HCT116 (cell line): Measurements from ENCODE around the gene KNL1. TPM values are rescaled to one million over a fixed set of nuclear protein-coding genes. Genes with fewer than 3 reads are reported as not detected.

Experiments used
- ATAC-seq: fragments of 200-7000 bp; cut with Tn5 transposase; 2 replicates; pipeline ENCODE4 v1.9.1; 2020; ENCODE audit warnings: mild to moderate bottlenecking, moderate library complexity
- BruUV-seq: library from RNA; stranded (reverse); fragments of 400-500 nt; replicated peaks from 2 replicates; lab custom pipeline; 2021; lab: Mats Ljungman, UMichigan
- CTCF ChIA-PET: fragments of 300-600 bp; sonication (Branson Sonifier 250); formaldehyde crosslinking; loops from one replicate; lab custom pipeline; 2021; ENCODE audit warnings: antibody characterized with exemption; lab: Charles Lee
- POLR2A ChIA-PET: fragments of 300-600, 350-600 bp; sonication (Branson Sonifier 250); formaldehyde crosslinking; loops from one replicate; lab custom pipeline; 2021; ENCODE audit warnings: antibody characterized with exemption; lab: Charles Lee
- RAD21 ChIA-PET, 2 experiments: fragments of 300-600 bp; sonication (Branson Sonifier 250); formaldehyde crosslinking; loops; one replicate each; lab custom pipeline; 2023; ENCODE audit warnings: low total read pairs in 2 of 2; ENCODE audit not compliant: uncharacterized antibody in 2 of 2, unreplicated experiment in 2 of 2, low non-redundant PET in 1 of 2; lab: Charles Lee
- DNase-seq: peaks from one replicate; pipeline ENCODE4 v3.0.0-alpha.2; 2010; ENCODE audit warnings: low read depth, low spot score
- H2AFZ ChIP-seq: fragments of 200-600 bp; shearing (Covaris generic), sonication (generic); 2 replicates; pipeline ENCODE4 v1.6.1; 2017; ENCODE audit warnings: low read depth, mixed run types, mixed read lengths, antibody characterized with exemption, low read length; ENCODE audit not compliant: poor library complexity, severe bottlenecking
- H3K27ac ChIP-seq: 2 replicates; pipeline ENCODE4 v1.5.1; 2012; ENCODE audit warnings: low read depth, low read length
- H3K27me3 ChIP-seq: fragments of 200-600 bp; sonication (generic); 2 replicates; pipeline ENCODE4 v1.6.1; 2016; ENCODE audit warnings: mixed run types, low read length, mixed read lengths; ENCODE audit not compliant: insufficient read depth
- H3K36me3 ChIP-seq, 2 experiments: fragments of 200-500 bp in 1 of 2; fragments of 200-600 bp in 1 of 2; sonication (Bioruptor generic) in 1 of 2; sonication (generic) in 1 of 2; 2 replicates each; pipeline versions ENCODE4 v1.5.1 to v1.6.1; 2014 to 2016; ENCODE audit warnings: low read length in 2 of 2, inconsistent platforms in 1 of 2, mixed read lengths in 1 of 2, mixed run types in 1 of 2; ENCODE audit not compliant: insufficient read depth in 2 of 2, control insufficient read depth in 1 of 2
- H3K4me1 ChIP-seq, 2 experiments: fragments of 200-600 bp in 1 of 2; sonication (generic) in 1 of 2; 2 replicates each; pipeline versions ENCODE4 v1.5.1 to v1.6.1; 2012 to 2017; ENCODE audit warnings: low read length in 2 of 2, inconsistent platforms in 1 of 2, mild to moderate bottlenecking in 1 of 2, mixed read lengths in 1 of 2, mixed run types in 1 of 2, moderate library complexity in 1 of 2; ENCODE audit not compliant: insufficient read depth in 2 of 2, control insufficient read depth in 1 of 2
- H3K4me2 ChIP-seq: fragments of 200-600 bp; sonication (generic); 2 replicates; pipeline ENCODE4 v1.6.1; 2017; ENCODE audit warnings: mixed run types, low read length, mixed read lengths
- H3K4me3 ChIP-seq, 2 experiments: fragments of 200-600 bp in 1 of 2; sonication (generic) in 1 of 2; replicated peaks in 1 of 2; 2 replicates each; pipeline ENCODE4 v1.5.1; 2011 to 2016; ENCODE audit warnings: low read length in 2 of 2, control low read depth in 1 of 2, low read depth in 1 of 2, mild to moderate bottlenecking in 1 of 2, mixed read lengths in 1 of 2, mixed run types in 1 of 2
- H3K79me2 ChIP-seq: fragments of 200-600 bp; sonication (generic); 2 replicates; pipeline ENCODE4 v1.6.1; 2017; ENCODE audit warnings: mild to moderate bottlenecking, mixed run types, low read length, moderate library complexity, mixed read lengths; ENCODE audit not compliant: insufficient read depth
- H3K9ac ChIP-seq: fragments of 200-600 bp; sonication (generic); 2 replicates; pipeline ENCODE4 v1.6.1; 2016; ENCODE audit warnings: low read length, mixed read lengths
- H3K9me2 ChIP-seq: fragments of 200-600 bp; sonication (generic), shearing (Covaris generic); 2 replicates; pipeline ENCODE4 v1.6.1; 2017; ENCODE audit warnings: mixed run types, mild to moderate bottlenecking, moderate library complexity; ENCODE audit not compliant: insufficient read depth
- H3K9me3 ChIP-seq, 2 experiments: fragments of 200-500 bp in 1 of 2; fragments of 200-600 bp in 1 of 2; sonication (Bioruptor generic) in 1 of 2; sonication (generic) in 1 of 2; 2 replicates each; pipeline ENCODE4 v1.6.1; 2014 to 2017; ENCODE audit warnings: low read length in 2 of 2, mixed read lengths in 2 of 2, inconsistent platforms in 1 of 2, low read depth in 1 of 2, mild to moderate bottlenecking in 1 of 2, mixed run types in 1 of 2, moderate library complexity in 1 of 2; ENCODE audit not compliant: control insufficient read depth in 1 of 2, insufficient read depth in 1 of 2
- H4K20me1 ChIP-seq: fragments of 200-600 bp; sonication (generic), shearing (Covaris generic); 2 replicates; pipeline ENCODE4 v1.6.1; 2017; ENCODE audit warnings: mixed run types, mild to moderate bottlenecking, moderate library complexity; ENCODE audit not compliant: insufficient read depth
- CBX3 ChIP-seq: IDR thresholded peaks from 2 replicates; pipeline ENCODE4 v1.6.1; 2012; ENCODE audit warnings: low read depth
- CEBPB ChIP-seq: IDR thresholded peaks from 2 replicates; pipeline ENCODE4 v1.6.1; 2012; ENCODE audit warnings: low read depth
- EGR1 ChIP-seq: IDR thresholded peaks from 2 replicates; pipeline ENCODE4 v1.6.1; 2012; ENCODE audit warnings: low read depth
- ELF1 ChIP-seq: IDR thresholded peaks from 2 replicates; pipeline ENCODE4 v1.6.1; 2012; ENCODE audit warnings: low read depth, borderline replicate concordance
- EZH2phosphoT487 ChIP-seq: fragments of 200-600 bp; IDR thresholded peaks from 2 replicates; pipeline ENCODE4 v1.6.1; 2018; ENCODE audit warnings: antibody characterized with exemption, borderline replicate concordance
- FOSL1 ChIP-seq: IDR thresholded peaks from 2 replicates; pipeline ENCODE4 v1.6.1; 2012; ENCODE audit warnings: low read depth
- JUND ChIP-seq: IDR thresholded peaks from 2 replicates; pipeline ENCODE4 v1.6.1; 2012
- POLR2A ChIP-seq: IDR thresholded peaks from 2 replicates; pipeline ENCODE4 v1.7.0; 2011; ENCODE audit warnings: borderline replicate concordance; ENCODE audit not compliant: insufficient read depth, insufficient read length; ENCODE audit errors: extremely low read depth
- POLR2AphosphoS5 ChIP-seq: IDR thresholded peaks from 2 replicates; pipeline ENCODE4 v1.6.1; 2011; ENCODE audit warnings: mild to moderate bottlenecking, low read depth, low read length, moderate library complexity
- SIN3A ChIP-seq: IDR thresholded peaks from 2 replicates; pipeline ENCODE4 v1.6.1; 2012; ENCODE audit warnings: low read depth
- SP1 ChIP-seq: IDR thresholded peaks from 2 replicates; pipeline ENCODE4 v1.6.1; 2012; ENCODE audit warnings: low read depth
- TCF7L2 ChIP-seq: IDR thresholded peaks from 2 replicates; pipeline ENCODE4 v1.7.0; 2011; ENCODE audit warnings: borderline replicate concordance, inconsistent platforms; ENCODE audit not compliant: insufficient read depth, insufficient read length; ENCODE audit errors: extremely low read depth
- YY1 ChIP-seq: IDR thresholded peaks from 2 replicates; pipeline ENCODE4 v1.6.1; 2011; ENCODE audit warnings: low read length, low read depth, moderate library complexity, mild to moderate bottlenecking; ENCODE audit not compliant: insufficient replicate concordance; ENCODE audit errors: extremely low read depth
- ZFX ChIP-seq: fragments of 450-650 bp; IDR thresholded peaks from 2 replicates; pipeline ENCODE4 v1.6.1; 2017
- ZNF274 ChIP-seq: fragments of 200-500 bp; sonication (Bioruptor generic); IDR thresholded peaks from 2 replicates; pipeline ENCODE4 v1.6.1; 2014; ENCODE audit warnings: mild to moderate bottlenecking, low read depth, low read length, inconsistent platforms
- intact Hi-C: fragments of 100-400 bp; cut with micrococcal nuclease; formaldehyde crosslinking; loops from 2 replicates; pipeline ENCODE4 v1.10.0; 2022
- total RNA-seq: library from RNA; stranded (reverse); gene quantifications from one replicate; pipeline ENCODE4 v1.2.1, GENCODE V29; 2021; ENCODE audit not compliant: unreplicated experiment
- TF ChIP-seq, protein P1 (sequence below), 3 experiments: fragments of 200-600 bp in 1 of 3; sonication (generic) in 1 of 3; IDR thresholded peaks in 2 of 3; conservative IDR thresholded peaks in 1 of 3; 2 replicates each; pipeline ENCODE4 v1.5.1; 2012 to 2017; ENCODE audit warnings: low read depth in 2 of 3, low read length in 2 of 3, antibody characterized with exemption in 1 of 3, borderline replicate concordance in 1 of 3, control low read depth in 1 of 3, mild to moderate bottlenecking in 1 of 3, mixed read lengths in 1 of 3, mixed run types in 1 of 3, moderate library complexity in 1 of 3; ENCODE audit not compliant: insufficient read depth in 1 of 3
- TF ChIP-seq, protein P2 (sequence below): IDR thresholded peaks from 2 replicates; pipeline ENCODE4 v1.6.1; 2011; ENCODE audit warnings: mild to moderate bottlenecking, low read length, moderate library complexity; ENCODE audit not compliant: insufficient replicate concordance; ENCODE audit errors: extremely low read depth
- TF ChIP-seq, protein P3 (sequence below): IDR thresholded peaks from 2 replicates; pipeline ENCODE4 v1.6.1; 2012
- TF ChIP-seq, protein P4 (sequence below): IDR thresholded peaks from 2 replicates; pipeline ENCODE4 v1.6.1; 2012
- TF ChIP-seq, protein P5 (sequence below): IDR thresholded peaks from 2 replicates; pipeline ENCODE4 v1.6.1; 2012; ENCODE audit warnings: low read depth

The KNL1 gene
- total RNA-seq, 1 experiment from 2014 or later, result 30.6 TPM

DNA sequence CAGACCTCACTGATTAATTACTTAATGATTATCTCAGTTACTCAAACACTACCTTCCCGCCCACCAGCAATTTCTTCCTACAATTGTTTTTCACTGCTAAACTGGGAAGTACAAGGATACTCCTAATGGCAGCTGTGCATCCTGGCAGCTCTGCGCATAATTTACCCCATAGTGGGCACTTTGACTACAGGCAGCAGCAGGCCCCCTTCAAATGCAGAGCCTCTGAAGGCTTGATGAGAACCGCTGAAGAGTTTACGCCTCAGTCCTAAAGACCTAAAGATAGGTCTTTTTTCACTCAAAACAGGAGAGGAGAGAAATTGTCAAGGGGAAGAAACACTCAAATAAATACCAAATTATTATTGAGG, 39.9 kb upstream of the KNL1 start:
- Histone ChIP-seq H3K27ac (no peak overlapping the region), H3K4me3 (no peak overlapping the region), H3K79me2 (no peaks in the 10 kb centered on the region), H3K4me2 (no peak overlapping the region), H3K9me2 (no peaks in the 10 kb centered on the region), H4K20me1 (no peaks in the 10 kb centered on the region), H3K27me3 (no peaks in the 10 kb centered on the region), H3K4me1 (no peaks in the 10 kb centered on the region), H3K36me3 (peaks cover 3 to 10% of the 10 kb centered on the region in 2 experiments; a peak in 3 of 4 replicates), H2AFZ (no peak overlapping the region), H3K9me3 (no peaks in the 10 kb centered on the region), H3K9ac (no peak overlapping the region)
- intact Hi-C loops, result no loop called here
- POLR2A ChIA-PET, result no interaction called here
- BruUV-seq, result no TSS peak
- no peak for ATAC-seq
- CTCF ChIA-PET, result interaction anchor here (1.0 kb wide), 1 partner anchor 35 kb away, joined by 3 read pairs; no protein-coding TSS in a partner anchor
- no peak for DNase-seq
- no peak for TF ChIP-seq TCF7L2
- TF ChIP-seq, protein P1, sequence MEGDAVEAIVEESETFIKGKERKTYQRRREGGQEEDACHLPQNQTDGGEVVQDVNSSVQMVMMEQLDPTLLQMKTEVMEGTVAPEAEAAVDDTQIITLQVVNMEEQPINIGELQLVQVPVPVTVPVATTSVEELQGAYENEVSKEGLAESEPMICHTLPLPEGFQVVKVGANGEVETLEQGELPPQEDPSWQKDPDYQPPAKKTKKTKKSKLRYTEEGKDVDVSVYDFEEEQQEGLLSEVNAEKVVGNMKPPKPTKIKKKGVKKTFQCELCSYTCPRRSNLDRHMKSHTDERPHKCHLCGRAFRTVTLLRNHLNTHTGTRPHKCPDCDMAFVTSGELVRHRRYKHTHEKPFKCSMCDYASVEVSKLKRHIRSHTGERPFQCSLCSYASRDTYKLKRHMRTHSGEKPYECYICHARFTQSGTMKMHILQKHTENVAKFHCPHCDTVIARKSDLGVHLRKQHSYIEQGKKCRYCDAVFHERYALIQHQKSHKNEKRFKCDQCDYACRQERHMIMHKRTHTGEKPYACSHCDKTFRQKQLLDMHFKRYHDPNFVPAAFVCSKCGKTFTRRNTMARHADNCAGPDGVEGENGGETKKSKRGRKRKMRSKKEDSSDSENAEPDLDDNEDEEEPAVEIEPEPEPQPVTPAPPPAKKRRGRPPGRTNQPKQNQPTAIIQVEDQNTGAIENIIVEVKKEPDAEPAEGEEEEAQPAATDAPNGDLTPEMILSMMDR (IDR thresholded peaks at IDR 0.05 in 2 of 3, conservative IDR thresholded peaks at IDR 0.05 in 1 of 3; ENCODE audit: borderline replicate concordance in 1 of 3, insufficient read depth in 1 of 3, low read depth in 2 of 3, low read length in 2 of 3), result no peak
- TF ChIP-seq ZNF274, result no peak
- TF ChIP-seq ZFX, result no peak
- no peak for TF ChIP-seq YY1
- no peak for TF ChIP-seq EZH2phosphoT487
- no peak for TF ChIP-seq EGR1
- TF ChIP-seq SIN3A, result no peak
- TF ChIP-seq, protein P2, sequence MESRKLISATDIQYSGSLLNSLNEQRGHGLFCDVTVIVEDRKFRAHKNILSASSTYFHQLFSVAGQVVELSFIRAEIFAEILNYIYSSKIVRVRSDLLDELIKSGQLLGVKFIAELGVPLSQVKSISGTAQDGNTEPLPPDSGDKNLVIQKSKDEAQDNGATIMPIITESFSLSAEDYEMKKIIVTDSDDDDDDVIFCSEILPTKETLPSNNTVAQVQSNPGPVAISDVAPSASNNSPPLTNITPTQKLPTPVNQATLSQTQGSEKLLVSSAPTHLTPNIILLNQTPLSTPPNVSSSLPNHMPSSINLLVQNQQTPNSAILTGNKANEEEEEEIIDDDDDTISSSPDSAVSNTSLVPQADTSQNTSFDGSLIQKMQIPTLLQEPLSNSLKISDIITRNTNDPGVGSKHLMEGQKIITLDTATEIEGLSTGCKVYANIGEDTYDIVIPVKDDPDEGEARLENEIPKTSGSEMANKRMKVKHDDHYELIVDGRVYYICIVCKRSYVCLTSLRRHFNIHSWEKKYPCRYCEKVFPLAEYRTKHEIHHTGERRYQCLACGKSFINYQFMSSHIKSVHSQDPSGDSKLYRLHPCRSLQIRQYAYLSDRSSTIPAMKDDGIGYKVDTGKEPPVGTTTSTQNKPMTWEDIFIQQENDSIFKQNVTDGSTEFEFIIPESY, result no peak
- TF ChIP-seq JUND, result no peak
- no peak for TF ChIP-seq CEBPB
- TF ChIP-seq SP1, result no peak
- TF ChIP-seq POLR2A, result no peak
- TF ChIP-seq, protein P3, sequence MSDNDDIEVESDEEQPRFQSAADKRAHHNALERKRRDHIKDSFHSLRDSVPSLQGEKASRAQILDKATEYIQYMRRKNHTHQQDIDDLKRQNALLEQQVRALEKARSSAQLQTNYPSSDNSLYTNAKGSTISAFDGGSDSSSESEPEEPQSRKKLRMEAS, result no peak
- no peak for TF ChIP-seq CBX3
- TF ChIP-seq POLR2AphosphoS5, result no peak
- TF ChIP-seq ELF1, result no peak
- TF ChIP-seq, protein P4, sequence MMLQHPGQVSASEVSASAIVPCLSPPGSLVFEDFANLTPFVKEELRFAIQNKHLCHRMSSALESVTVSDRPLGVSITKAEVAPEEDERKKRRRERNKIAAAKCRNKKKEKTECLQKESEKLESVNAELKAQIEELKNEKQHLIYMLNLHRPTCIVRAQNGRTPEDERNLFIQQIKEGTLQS, result no peak
- TF ChIP-seq FOSL1, result no peak
- TF ChIP-seq, protein P5, sequence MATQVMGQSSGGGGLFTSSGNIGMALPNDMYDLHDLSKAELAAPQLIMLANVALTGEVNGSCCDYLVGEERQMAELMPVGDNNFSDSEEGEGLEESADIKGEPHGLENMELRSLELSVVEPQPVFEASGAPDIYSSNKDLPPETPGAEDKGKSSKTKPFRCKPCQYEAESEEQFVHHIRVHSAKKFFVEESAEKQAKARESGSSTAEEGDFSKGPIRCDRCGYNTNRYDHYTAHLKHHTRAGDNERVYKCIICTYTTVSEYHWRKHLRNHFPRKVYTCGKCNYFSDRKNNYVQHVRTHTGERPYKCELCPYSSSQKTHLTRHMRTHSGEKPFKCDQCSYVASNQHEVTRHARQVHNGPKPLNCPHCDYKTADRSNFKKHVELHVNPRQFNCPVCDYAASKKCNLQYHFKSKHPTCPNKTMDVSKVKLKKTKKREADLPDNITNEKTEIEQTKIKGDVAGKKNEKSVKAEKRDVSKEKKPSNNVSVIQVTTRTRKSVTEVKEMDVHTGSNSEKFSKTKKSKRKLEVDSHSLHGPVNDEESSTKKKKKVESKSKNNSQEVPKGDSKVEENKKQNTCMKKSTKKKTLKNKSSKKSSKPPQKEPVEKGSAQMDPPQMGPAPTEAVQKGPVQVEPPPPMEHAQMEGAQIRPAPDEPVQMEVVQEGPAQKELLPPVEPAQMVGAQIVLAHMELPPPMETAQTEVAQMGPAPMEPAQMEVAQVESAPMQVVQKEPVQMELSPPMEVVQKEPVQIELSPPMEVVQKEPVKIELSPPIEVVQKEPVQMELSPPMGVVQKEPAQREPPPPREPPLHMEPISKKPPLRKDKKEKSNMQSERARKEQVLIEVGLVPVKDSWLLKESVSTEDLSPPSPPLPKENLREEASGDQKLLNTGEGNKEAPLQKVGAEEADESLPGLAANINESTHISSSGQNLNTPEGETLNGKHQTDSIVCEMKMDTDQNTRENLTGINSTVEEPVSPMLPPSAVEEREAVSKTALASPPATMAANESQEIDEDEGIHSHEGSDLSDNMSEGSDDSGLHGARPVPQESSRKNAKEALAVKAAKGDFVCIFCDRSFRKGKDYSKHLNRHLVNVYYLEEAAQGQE, result no peak
- RAD21 ChIA-PET, result no interaction called here
